ENCODE data around the gene TMEM62.

DNA sequence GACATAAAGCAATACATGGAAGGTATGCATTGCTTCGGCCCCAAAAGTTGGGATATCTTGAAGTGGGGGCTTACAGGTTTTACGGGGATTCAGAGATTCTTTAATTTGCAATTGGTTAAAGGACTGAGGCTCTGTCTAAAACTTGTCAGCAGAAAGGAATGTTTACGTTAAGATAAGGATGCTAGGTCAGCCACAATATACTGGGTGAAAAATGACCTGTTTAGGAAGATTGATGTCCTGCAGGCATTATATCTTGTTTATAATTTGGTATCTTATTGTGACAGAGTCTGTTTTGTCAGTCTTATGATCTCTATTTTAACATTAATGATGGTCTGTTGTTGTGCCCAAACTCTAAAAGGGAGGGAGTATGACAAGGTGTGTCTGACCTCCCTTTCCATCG lies 36.5 kb downstream of the TMEM62 start:
- TF ChIP-seq RFX5 (IDR thresholded peaks at IDR 0.05) (no peak), PHF8 (IDR thresholded peaks at IDR 0.05; ENCODE audit: borderline replicate concordance, low read depth) (no peak), CEBPB (IDR thresholded peaks at IDR 0.05) (no peak), BCL3 (IDR thresholded peaks at IDR 0.05) (no peak), ELK1 (IDR thresholded peaks at IDR 0.05; ENCODE audit: low read depth, low read length) (no peak)
- TF ChIP-seq, protein P1, sequence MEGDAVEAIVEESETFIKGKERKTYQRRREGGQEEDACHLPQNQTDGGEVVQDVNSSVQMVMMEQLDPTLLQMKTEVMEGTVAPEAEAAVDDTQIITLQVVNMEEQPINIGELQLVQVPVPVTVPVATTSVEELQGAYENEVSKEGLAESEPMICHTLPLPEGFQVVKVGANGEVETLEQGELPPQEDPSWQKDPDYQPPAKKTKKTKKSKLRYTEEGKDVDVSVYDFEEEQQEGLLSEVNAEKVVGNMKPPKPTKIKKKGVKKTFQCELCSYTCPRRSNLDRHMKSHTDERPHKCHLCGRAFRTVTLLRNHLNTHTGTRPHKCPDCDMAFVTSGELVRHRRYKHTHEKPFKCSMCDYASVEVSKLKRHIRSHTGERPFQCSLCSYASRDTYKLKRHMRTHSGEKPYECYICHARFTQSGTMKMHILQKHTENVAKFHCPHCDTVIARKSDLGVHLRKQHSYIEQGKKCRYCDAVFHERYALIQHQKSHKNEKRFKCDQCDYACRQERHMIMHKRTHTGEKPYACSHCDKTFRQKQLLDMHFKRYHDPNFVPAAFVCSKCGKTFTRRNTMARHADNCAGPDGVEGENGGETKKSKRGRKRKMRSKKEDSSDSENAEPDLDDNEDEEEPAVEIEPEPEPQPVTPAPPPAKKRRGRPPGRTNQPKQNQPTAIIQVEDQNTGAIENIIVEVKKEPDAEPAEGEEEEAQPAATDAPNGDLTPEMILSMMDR (IDR thresholded peaks at IDR 0.05) = no peak
